GM19043 (cell line): ENCODE measurements around the gene RAB7B.
"Not testable (repeated sequence)": the region's sequence is repeated elsewhere in the genome, so short reads cannot be mapped to it uniquely, and the experiment has no call there.

ENCODE experiments used
- ATAC-seq: cut with Tn5 transposase; IDR thresholded peaks from one replicate; pipeline ENCODE4 v1.9.1; 2021; ENCODE audit warnings: low read depth; ENCODE audit not compliant: unreplicated experiment

The RAB7B gene

DNA sequence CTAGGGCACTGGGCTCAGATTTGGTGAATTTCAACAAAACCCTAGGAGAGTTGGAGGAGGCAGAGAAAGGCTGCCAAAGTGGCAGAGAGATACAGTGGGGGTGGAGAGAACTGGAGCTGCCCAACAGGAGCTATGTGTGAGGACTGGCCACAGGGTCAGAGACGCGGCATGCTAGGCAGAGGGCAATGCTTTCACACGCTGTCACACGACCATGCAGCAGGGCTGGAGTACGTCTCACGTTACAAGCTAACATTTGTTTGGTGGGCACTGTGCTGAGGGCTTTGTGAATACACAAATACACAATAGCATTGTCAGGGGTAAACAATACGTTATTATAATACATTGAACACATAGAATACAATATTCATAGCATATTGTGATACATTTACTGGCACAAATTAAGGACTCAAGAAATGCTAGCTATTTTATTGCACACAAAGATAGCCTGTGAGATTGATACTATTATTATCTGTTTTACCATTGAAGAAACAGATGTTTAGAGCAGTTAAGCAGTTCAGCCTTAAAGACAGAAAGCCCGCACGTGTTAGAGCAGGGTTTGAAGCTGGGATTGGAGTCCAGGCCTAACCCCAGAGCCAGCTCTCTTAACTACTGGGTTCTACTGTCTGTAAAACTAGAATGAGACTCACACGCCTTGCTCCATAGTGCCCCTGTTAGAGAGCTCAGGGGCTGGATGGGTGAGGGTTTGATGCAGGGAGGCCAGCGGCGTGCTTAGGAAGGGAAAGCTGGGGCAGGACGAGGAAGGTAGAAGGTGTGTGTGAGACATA, 4.5 kb downstream of the RAB7B start:
- ATAC-seq, result no peak

DNA sequence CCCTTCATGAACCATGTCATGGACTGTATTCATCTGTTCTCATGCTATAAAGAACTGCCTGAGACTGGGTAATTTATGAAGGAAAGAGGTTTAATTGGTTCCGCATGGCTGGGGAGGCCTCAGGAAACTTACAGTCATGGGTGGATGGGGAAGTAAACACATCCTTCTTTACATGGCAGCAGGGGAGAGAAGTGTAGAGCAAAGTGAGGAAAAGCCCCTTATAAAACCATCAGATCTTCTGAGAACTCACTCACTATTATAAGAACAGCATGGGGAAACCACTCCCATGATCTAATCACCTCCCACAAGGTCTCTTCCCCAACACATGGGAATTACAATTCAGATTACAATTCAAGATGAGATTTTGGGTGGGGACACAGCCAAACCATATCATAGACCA, 6.6 kb downstream of the RAB7B start:
- ATAC-seq, result not testable (repeated sequence)

DNA sequence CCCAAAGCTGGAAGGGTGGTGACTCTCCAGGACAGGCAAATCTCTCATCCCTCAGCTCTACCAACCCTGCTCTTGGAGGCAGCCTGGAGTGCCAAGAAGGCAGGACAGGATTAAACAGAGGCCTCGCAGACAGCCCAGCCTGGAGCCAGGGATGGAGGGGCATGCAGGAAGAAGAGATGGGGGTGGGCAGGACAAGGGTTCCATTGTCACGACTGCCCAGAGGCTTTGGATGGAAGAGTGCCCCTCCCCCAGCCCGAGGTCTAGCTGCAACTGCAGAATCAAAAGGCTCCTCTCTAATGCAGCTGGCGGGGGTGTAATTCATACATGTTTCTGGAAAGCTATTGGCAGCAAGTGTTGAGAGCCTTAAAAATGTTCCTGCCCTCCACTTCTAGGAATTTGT, 8.8 kb downstream of the RAB7B start:
- no peak for ATAC-seq

DNA sequence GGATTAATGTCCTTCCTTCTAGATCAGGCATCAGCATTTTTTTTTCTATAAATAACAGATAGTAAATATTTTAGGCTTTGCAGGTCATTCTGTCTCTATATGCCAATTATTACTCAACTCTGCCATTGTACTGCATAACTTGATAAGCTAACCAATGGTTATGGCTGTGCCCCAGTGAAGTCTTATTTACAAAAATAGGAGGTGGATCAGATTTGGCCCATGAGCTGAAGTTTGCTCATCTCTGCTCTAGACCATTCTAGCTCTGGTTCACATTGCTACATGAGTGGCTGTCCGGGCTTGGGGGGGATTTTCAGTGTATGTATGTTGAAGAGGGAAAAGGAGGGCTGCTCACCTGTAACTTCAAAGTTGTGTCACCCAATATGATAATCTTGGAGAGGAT, 10.1 kb downstream of the RAB7B start:
- no peak for ATAC-seq

DNA sequence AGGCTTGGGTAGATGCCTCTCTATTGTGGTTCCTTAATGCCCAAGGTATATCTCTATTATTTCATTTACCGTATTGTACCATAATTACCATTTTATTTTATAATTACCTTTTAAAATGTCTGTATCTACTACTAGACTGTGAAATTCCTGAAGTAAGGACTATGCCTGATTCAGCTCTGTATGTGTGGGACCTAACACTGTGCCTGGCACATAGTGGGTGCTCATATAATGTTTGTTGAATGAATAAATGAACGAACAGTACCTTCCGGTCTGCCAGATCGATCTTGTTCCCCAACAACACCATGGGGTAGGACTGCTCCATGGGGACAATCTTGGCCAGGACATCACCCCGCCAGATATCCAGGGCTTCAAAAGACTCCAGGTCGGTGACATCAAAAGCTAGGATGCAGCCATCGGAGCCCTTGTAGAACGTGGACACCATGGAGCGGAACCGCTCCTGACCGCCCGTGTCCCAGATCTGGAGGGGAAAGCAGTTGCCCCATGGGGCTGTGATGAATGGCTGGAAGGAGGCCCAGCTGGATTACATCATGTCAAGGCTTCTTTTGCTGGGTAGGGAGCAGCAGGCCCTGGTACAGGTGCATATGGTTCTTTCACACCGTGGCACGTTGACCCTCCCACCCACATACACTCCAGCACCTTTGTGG, 10.8 kb downstream of the RAB7B start:
- no peak for ATAC-seq

DNA sequence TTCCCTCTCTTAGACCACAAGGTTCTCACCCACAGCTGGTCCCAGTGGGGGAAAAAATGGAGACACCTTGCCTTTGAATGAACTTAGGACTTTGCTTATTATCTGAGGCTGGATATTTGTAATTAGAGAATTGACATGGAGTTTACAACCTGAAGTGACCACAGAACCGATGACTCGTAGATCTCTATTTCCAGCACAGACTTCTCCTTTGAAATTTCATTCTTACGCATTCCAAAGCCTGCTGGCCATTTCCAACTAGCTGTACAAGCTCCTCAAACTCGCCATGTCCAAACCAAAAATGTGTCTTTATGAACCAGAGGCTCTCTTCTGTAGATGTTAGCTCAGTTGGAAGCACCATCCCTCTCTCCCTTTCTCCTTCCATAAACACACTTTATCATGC, 12.0 kb downstream of the RAB7B start:
- no peak for ATAC-seq

DNA sequence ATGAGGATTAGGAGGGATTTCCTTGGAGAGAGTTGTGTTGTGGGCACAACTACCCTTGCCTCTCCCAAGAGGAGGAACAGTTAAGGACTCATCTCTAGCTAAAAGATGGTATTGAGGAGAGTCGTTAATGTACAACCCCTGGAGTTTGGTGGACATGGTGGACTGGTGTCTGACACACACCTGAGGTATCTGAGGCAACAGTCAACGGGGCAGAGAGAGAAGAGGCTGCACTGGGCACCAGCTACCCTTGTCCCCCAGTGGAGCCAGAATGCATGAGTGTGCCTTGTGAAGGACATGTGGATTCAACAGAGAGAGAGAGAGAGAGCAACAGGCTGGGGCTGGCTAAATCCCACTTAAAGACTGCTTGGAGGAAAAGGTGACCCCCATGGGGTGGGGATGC, 13.0 kb downstream of the RAB7B start:
- no peak for ATAC-seq

DNA sequence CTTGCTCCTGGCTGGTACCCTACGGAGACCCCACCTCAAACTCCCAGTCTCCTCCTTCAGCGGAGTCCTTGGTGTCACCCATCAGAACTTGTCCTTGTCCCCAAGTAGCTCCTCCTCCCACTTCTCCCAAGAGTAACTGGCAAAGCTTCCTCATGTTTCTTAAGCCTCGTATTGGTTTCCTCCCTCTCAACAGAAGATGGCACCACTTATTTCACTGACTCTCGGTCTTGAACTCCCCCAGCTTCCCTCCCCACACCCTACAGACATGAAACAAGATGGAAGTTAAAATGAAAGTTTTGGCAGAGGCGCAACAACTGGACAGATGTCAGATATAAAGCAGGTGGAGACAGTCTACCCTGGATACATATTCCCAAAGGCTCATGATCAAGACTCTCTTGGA, 13.4 kb downstream of the RAB7B start:
- no peak for ATAC-seq

DNA sequence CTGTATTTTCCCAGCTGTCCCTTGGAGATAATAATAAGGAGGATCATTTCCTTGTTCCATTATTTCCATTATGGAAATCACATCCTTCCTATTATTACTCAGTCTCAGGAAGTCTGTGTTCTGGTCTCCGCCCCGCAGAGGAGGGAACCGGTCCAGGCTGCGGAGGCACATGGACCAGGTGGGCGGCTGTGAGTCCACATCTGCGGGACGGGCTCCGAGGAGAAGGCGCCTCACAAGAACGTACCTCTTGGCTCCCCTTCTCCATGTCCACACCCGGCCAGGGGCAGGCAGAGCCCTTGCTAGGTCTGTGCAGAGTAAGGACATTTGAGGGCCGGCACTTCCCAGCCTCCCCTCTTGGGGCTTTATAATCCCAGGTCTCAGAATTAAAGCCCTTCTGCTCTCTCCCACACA, 14.6 kb downstream of the RAB7B start:
- ATAC-seq, result no peak

DNA sequence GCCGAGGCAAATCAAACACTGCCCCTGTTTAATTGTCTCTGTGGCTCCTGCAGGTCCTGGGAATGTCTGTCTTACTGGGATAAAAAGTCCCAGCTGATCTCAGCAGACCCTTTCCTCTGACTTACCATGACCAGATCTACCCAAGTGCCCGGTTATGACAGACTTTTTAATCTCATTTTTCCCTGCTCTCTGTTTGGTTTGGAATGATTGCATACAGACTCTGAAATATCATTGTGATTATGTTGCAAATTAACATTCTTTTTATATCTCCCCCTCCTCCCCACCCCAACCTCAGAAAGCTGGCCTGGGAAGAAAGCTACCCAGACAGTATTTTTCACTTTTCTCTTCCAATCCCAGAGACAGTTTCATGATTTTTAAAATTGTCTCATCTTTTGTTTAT, 16.3 kb downstream of the RAB7B start:
- no peak for ATAC-seq

DNA sequence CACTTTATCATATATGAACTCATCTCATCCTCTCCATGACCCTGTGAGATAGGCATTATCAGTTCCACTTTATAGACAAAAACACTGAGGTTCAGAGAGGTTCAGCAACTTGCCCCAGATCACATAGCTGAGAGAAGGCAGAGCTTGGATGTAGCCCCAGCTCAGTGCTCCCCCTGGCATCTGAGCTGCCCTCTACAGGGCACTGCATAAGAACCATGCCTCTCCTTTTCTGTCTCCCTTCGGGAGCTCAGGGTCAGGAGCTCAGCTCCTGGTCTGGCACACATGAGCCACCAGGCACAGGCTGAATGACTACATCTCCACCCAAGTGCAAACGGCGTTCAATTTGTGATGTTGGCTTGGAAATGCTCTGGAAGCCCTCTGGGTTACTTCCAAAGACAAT, 16.9 kb downstream of the RAB7B start:
- no peak for ATAC-seq

DNA sequence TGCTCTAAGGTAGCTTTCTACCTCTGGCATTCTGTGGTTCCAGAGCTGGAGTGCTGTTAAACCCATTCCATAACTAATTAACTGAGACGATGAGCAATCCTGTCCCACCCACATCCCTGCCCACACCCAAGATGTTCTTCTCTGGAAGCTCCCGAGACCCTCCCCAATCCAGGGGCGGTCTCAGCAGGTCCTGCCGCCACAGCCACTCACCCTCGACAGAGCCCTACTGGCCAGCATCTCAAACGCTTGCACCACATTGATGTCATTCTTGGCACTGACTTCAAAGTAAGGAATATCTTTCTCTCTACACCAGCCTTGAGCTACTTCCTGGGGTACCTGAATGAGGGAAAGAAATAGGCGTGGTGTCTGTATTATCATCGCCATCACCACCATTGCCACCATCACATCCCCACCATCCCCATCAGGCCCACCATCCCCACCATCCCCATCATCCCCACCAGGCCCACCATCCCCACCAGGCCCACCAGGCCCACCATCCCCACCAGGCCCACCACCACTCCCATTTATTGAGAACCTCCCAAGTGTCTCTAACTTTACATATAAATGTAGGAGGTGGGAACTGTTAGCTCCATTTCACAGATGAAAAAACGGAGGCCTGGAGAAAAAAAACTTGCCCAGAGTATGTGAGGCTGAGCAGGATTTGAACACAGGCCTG, 17.7 kb downstream of the RAB7B start:
- ATAC-seq, result no peak

DNA sequence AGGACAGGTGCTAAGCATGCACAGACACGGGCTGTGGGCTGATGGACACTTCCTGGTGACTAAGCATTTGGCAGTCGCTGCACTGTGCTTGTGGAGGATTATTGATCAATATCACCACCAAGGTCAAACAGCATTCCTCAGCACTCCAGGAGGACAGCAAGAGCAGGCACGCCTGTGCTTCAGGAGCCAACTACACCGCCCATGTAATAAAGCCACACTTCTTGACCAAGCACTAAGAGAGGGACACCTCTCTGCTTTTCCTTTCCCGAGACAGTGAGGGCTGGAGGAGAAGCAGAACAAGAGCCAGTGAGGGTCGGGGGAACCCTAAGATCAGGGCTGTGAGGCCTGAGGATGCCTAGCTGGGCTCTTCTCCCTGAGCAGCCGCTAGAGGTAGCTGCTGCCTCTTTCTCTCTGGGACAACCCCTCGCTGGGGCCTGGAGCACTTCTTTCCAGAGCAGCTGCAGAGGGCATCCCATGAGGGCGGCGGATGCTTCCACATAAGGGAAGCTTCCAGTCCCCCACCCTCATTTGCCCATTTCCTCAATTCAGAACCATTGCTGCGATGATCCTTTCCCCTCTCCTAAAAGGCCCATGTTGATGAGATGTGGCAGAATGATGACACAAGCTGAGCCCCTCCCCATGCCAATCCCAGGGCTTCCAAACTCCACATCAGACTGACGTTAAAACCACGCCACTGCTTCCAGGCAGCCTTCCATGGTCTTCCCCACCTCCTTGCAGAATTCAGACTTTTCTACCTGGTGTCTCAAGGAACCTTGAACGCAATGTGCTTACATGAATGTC, 19.1 kb downstream of the RAB7B start:
- ATAC-seq, result no peak

DNA sequence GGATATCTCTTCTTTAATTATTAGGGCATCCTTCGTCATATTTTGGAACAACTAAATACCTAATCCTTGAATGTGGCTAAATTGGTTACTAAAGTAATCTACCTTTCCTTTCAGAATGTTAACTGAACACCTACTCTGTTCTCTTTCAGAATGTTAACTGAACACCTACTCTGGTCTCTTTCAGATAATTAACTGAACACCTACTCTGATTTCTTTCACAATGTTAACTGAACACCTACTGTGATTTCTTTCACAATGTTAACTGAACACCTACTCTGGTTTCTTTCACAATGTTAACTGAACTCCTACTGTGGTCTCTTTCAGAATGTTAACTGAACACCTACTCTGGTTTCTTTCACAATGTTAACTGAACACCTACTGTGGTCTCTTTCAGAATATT, 21.9 kb downstream of the RAB7B start:
- ATAC-seq, result no peak

DNA sequence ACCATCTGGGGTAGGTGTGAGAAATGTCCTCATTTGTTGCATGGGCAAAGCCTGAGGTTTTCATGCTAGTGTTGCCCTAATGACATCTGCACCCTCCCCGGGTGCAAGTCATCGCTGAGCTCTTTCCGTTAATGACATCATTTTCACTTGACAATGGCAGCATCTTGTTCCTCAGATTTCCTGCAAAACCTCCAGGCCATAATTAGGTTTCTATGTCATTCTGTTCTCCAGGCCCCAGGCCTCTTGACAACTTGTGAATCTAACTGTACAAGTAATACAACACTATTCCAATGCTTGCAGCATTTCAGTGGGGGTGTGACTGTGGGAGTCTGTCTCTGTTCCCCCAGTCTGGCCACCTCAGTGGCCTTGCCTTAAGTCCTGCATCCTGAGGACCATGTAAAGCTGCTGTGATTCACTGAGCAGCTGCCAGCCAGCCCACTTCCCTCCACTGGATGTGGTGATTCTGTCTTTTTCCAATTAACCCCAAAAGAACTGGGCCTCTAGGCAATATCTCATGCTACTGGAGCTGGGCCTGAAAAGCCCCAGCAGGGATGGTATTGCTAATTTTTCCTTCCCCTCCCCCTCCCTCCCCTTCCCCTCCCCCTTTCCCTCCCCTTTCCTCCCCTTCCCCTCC, 22.8 kb downstream of the RAB7B start:
- no peak for ATAC-seq

DNA sequence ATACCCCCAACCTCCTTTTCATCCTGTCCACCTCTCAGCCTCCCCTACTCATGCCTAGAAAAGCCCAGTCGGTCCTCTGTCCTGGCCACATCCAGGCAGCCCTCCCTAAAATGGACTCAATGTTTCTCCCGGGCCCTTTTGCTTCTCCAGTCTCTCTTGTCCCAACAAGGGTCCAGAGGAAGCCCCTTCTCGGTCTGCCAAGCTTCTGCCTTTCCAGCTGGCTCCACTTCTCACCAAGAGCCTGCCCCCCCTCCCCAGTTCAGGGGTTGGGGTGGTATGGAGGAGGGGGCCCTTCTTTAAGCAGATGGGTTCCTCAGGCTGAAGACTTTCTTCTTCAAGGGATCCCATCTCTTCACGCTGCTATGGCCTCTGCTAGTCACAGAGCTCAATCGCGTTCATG, 23.9 kb downstream of the RAB7B start:
- ATAC-seq, result no peak

DNA sequence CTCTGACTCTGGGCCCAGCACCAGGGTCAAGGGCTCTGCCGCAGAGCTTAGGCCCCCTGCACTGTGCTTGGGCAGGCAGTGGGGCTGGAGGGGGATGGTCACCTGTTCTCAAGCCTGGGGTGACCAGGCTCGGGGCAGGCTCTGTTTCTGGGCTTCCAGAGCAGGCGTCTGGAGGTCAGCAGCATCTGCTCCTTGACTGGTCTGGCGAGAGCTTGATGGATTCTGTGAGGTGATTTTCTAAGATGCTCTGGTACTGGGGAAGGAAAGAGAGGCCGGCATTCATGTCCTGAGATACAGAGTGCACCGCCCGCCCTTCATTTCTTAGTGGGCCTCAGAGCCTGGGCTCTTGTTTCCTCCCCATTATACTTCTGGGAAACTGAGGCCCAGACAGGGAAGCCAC, 24.5 kb downstream of the RAB7B start:
- no peak for ATAC-seq

DNA sequence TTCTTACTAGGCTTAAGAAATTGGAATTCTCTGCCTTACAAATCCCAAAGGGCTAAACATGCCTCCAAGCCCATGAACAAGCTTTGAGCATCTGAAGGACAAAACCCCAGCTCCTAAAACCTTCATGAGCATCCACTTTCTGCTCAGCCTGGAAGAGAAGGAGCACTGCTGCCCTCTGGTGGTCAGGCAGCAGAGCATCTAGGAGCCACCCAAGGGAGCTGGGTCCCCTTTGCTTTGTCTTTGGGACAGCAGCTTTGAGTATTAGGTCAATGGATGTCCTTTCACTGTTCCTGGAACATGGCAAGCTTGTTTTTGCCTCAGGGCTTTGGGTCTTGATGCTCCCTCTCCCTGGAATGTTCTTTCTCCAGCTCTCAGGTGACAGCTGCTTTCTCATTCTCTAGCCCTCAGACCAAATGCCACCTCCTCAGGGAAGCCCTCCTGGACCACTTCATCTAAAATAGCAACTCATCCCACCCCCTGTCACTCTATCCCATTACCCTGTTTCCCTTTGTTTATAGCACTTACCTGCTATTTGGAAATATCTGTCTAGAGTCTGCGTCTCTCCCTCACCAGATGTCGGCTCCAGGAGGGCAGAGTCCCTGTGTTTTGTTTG, 25.7 kb downstream of the RAB7B start:
- no peak for ATAC-seq

DNA sequence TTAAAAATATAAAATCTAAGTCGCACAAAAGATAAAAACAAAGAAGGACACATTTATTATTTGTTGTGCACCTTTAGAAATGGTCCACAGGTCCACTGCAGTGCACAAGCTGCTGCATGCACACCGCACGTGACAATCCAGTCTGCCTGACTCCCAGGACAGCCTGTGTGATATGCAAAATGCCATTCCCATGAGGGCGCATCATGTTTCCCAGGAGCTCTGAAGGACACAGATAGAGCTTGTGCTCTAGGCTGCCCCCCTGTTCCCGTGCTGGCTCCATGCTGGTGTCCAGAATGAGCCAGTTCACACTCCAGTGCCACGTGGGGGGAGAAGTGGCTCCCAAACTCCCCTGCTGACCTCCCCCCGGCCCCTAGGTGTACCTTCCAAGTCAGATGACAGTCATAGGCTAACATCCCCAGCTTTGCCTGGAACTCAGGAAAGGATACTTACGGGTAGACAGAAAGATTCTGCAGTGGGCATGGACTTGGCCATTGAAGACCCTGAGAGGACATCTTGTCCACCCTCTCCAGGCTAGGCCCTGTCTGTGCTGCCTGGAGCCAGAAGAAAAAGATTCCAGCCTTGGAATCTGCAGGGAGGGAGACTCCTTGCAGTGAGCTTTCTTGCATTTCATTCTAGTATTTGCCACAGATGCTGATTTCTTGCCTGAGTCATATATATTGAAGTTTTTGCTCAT, 26.3 kb downstream of the RAB7B start:
- ATAC-seq, result no peak

DNA sequence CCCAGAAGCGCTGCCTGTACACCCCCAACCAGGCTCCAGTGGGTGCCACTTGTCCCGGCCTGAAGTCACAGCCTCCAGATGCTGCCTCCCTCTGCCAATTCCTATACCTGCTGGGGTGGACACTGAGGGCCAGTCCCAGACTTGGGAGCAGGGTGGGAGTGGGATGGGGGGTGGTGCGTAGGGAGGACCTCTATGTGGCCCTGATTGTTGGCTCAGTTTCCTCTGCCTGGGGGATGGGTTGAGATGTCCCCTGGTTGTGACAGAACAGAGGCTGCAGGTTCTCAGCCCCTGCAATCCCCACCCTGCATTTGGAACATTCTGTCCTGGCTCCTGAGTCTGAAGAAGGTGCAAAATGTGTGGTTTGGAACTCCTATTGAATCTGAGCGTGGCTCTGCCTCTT, 27.2 kb downstream of the RAB7B start:
- ATAC-seq, result no peak
